DOHH2 (cell line): Measurements from ENCODE around the gene CATSPERE.

Experiments
- EZH2phosphoT487 ChIP-seq: fragments of 200-600 bp; sonication (generic); IDR thresholded peaks from 2 replicates; pipeline ENCODE4 v1.6.1; 2017; ENCODE audit warnings: borderline replicate concordance, mild to moderate bottlenecking, antibody characterized with exemption, low read length, moderate library complexity, mixed read lengths
- TF ChIP-seq, protein P1 (sequence below): fragments of 200-600 bp; sonication (generic); IDR thresholded peaks from one replicate; pipeline ENCODE4 v1.5.1; 2014; ENCODE audit warnings: antibody characterized with exemption, mild to moderate bottlenecking, low read depth, low read length; ENCODE audit not compliant: poor library complexity, severe bottlenecking

DNA sequence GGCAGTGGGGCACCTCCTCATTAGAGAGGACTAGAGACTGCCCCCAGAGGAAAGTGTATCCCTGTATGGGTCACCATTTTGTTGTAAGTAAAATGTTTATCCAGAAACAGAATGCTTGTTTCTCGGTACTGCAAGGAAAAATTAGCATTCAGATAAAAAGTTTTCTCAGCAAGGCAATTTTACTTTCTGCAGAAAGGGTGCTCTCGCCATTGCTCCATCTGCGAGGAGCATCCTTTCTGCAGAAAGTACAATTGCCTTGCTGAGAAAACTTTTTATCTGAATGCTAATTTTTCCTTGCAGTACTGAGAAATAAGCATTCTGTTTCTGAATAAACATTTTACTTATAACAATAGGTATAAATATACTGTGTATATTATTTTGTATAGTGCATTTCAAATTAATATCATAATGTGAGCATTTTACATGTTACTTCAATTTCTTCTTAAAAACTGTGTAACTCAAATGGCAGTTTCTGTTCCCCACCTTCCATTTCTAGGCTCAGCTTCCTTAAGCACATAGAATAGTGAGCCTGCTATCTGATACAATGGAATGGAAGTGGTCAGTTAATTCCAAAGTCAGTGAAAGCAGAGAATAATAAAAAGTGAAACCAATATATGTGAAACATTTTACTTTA lies 115.3 kb downstream of the CATSPERE start:
- TF ChIP-seq, protein P1, sequence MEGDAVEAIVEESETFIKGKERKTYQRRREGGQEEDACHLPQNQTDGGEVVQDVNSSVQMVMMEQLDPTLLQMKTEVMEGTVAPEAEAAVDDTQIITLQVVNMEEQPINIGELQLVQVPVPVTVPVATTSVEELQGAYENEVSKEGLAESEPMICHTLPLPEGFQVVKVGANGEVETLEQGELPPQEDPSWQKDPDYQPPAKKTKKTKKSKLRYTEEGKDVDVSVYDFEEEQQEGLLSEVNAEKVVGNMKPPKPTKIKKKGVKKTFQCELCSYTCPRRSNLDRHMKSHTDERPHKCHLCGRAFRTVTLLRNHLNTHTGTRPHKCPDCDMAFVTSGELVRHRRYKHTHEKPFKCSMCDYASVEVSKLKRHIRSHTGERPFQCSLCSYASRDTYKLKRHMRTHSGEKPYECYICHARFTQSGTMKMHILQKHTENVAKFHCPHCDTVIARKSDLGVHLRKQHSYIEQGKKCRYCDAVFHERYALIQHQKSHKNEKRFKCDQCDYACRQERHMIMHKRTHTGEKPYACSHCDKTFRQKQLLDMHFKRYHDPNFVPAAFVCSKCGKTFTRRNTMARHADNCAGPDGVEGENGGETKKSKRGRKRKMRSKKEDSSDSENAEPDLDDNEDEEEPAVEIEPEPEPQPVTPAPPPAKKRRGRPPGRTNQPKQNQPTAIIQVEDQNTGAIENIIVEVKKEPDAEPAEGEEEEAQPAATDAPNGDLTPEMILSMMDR: no peak
- TF ChIP-seq EZH2phosphoT487: no peak
